ENCODE data around the gene TSPOAP1.

The TSPOAP1 gene, protein sequence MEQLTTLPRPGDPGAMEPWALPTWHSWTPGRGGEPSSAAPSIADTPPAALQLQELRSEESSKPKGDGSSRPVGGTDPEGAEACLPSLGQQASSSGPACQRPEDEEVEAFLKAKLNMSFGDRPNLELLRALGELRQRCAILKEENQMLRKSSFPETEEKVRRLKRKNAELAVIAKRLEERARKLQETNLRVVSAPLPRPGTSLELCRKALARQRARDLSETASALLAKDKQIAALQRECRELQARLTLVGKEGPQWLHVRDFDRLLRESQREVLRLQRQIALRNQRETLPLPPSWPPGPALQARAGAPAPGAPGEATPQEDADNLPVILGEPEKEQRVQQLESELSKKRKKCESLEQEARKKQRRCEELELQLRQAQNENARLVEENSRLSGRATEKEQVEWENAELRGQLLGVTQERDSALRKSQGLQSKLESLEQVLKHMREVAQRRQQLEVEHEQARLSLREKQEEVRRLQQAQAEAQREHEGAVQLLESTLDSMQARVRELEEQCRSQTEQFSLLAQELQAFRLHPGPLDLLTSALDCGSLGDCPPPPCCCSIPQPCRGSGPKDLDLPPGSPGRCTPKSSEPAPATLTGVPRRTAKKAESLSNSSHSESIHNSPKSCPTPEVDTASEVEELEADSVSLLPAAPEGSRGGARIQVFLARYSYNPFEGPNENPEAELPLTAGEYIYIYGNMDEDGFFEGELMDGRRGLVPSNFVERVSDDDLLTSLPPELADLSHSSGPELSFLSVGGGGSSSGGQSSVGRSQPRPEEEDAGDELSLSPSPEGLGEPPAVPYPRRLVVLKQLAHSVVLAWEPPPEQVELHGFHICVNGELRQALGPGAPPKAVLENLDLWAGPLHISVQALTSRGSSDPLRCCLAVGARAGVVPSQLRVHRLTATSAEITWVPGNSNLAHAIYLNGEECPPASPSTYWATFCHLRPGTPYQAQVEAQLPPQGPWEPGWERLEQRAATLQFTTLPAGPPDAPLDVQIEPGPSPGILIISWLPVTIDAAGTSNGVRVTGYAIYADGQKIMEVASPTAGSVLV (N-terminal part only)

GRCh38 chr17:58328195-58329034 is at the start of gene TSPOAP1:
Gene TSPOAP1 (minus strand): TSS chr17:58328795. CDS start chr17:58327920, 875 bp downstream.
- no peak for DNase-seq

- no peak for DNase-seq
Observed at GRCh38 chr17:58377661-58378060, 49.1 kb upstream of the TSPOAP1 start.

GRCh38 chr17:58377093-58377601 is 48.6 kb upstream of the TSPOAP1 start:
- DNase-seq, result no peak

DNA sequence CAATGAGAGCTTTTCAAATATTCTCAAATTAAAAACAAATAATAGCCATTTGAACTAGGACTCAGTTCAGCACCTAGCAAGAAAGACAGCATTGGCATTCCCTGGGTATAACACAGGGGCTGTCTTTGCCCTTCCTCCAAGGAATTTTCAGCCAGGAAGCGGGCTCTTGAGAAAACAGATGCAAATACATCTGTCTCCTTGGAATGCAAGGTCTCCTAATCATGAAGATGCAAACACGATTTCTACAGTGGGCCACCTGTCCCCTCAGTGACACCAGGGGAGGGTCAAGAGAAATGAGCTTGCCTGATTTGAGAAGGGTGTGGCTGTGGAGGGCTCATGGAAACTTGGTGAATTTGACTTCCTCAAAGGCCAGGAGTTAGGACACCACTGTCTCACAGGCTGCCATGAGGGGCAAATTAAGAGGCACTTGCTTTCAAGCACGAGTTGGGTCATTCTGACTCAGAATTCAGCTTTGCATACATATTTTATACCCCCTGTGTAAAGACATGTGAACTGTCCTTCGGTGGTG is 47.9 kb upstream of the TSPOAP1 start:
- DNase-seq, result no peak

DNA sequence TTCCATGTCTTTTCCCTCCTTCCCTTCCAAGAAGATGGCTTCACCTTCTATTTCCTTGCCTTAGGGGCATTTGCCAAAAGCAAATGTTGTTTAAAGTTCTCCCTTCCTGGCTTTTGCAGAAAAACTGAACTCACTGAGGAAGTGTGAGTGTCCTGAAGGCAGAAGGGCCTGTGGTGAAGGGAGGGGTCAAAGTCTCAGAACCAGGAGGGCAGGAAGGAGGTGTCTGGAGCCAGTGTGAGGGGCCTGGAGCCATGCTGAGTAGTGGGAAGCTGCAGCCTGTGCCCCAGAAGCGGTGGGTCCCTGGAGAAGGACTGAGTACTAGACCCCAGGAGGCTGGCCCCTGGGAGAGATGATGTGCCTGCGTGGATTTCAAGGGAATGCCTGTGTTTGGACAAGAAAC is 47.2 kb upstream of the TSPOAP1 start:
- no peak for DNase-seq

DNA sequence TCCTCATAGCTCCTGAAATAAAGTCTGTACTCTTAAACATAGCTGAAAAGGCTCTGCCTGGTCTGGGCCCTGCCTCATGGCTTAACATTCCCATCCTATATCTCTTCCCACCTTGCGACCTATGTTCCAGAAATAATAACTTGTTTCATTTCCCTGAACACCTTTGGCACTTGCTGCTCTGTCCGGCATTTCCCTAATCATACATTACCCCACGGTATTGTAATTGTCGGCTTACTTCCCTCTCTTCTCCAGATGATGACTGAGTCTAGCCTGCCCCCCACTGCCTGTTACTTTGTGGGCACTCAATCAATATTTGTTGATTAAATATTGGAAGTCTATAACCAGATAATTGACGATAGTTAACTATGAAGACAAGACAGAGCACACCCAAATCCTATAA is 46.7 kb upstream of the TSPOAP1 start:
- no peak for DNase-seq

GRCh38 chr17:58373923-58374322 is 45.3 kb upstream of the TSPOAP1 start:
- DNase-seq, result no peak

DNA sequence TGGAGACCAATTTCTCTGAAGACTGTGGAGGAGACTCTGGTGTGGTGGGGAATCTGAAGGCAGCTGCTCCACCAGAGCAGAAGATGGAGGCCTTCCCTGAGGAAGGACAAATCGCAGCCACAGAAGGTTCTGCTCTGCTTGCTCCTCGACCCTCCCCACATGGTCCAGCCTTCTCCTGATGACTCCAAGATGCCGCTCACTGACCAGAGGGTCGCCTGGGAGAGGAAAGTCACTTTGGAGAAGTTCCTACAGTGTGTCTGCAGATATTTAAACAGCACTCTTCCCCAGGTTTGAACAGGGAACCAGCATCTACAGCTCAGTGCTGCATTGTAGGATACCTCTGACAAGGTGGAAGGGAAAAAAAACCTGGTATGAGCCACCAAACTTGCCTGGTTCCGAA is 44.4 kb upstream of the TSPOAP1 start:
- DNase-seq, result no peak

DNA sequence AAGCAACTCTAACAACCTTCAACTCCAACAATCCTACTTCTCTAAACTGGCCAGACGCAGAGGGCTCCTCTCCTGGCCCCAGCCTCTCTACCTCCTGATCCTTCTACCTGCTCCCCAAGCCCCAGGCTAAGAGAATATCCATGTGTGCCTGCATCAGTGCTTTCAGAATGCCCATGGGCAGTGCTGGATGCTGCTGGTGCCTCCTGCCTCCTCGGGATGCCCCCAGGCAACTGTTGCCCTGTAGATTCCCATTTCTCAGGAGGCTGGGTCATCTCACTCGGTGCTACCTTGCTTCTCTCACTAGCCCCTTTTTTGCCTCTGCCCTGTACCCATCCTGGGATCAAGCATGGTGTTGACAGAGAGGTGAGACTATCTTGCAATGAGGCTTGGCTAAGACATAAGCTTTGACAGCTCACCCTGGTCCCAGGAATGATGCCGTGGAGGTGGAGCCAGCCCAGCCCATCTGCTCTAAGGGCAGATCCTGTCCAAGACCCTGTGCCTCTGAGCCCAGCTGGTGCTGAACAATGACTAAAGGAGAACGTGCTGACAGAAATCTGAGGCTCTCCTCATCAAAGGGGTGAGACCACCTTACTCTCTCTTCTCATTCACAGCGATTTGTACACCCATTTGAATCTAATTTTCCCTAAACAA is 42.8 kb upstream of the TSPOAP1 start:
- DNase-seq, result no peak

DNA sequence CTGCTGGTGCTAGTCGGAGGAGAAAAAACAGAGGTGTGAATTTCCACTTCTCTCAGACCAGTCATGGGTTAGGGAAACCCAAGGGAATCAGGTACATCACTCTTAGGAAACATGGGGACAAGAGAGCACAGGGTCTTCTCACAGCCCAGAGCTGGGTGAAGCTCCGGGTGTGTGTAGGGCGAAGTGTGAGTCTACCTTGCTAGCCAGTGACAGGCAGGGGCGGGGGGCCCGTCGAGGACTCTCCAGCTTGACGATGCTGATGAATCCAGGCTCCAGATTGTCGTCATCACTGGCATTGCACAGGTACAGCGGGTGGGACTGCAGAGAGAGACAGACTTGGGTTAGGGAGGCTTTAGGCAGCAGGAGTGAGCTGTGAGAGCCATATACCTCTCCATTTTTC is 42.1 kb upstream of the TSPOAP1 start:
- DNase-seq, result no peak

- no peak for DNase-seq
Observed at GRCh38 chr17:58370309-58370708, 41.7 kb upstream of the TSPOAP1 start.

GRCh38 chr17:58369214-58370031 is 40.8 kb upstream of the TSPOAP1 start:
- no peak for DNase-seq

GRCh38 chr17:58368860-58369213 is 40.2 kb upstream of the TSPOAP1 start:
- no peak for DNase-seq

DNA sequence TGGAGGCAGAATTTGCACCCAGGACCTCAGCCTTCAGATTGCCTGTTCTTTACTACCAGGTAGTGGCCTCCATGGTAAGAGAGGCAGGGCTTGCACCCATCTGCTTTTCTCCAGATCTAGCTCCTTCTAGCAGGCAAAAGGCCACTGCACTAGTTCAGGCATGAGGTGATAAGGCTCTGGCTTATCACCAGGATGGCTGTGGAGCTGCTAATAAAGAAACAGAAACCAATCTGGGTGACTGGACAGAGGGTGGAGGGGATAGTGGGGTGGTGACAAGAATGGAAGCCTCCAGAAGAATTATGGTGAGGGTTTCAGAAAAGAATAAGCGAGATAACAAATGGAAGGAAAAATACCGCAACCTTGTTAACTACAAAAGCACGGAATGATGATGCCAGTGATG is 38.9 kb upstream of the TSPOAP1 start:
- DNase-seq, result no peak

- no peak for DNase-seq
Observed at GRCh38 chr17:58365980-58366595, 37.5 kb upstream of the TSPOAP1 start.

- DNase-seq, result no peak
Observed at GRCh38 chr17:58365185-58365979, 36.8 kb upstream of the TSPOAP1 start.

- DNase-seq, result no peak
Observed at GRCh38 chr17:58364270-58364942, 35.8 kb upstream of the TSPOAP1 start.

DNA sequence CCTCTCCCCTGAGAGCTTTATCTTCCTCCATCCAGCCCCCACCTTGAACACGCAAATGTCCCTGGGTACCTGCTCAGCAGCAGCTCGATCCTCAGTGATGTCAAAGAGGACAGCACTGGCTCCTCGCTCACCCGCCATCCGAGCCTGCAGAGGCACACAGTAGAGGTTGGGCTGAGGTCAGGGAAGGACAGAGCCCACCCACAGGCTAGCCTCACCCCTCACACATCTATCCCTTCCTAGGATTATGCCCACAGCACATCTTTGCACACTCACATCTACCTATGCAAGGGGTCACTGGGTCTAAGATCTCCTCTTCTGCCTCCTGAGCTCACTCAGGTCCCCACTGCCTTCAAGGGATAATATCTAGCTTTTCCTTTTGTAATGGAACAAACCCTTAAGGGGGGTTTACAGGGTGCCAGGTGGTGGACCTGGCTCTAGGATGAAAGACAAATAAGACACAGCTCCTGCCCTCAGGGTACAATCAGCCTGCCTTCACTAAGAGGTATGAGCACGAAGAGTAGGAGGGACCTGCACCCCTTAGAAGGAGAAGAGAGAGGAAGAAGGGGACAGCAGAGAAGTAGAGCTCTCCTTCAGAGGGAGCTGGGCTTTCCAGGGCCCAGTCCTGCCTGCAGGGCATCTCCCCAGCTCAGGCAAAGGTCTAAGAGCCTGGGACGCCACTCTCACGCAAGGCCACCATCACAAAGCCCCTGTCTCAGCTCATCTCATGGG is 35.0 kb upstream of the TSPOAP1 start:
- DNase-seq, result no peak

Data from NCI-H2107 (cell line).